GM19238 (cell line): ENCODE results near the gene UHRF2.
"Not testable (repeated sequence)": the region's sequence is repeated elsewhere in the genome, so short reads cannot be mapped to it uniquely, and the experiment has no call there.

ENCODE experiments used
- DNase-seq: peaks from one replicate; pipeline ENCODE4 v3.0.0; 2011; ENCODE audit warnings: low spot score; ENCODE audit not compliant: insufficient read length

The UHRF2 gene

DNA sequence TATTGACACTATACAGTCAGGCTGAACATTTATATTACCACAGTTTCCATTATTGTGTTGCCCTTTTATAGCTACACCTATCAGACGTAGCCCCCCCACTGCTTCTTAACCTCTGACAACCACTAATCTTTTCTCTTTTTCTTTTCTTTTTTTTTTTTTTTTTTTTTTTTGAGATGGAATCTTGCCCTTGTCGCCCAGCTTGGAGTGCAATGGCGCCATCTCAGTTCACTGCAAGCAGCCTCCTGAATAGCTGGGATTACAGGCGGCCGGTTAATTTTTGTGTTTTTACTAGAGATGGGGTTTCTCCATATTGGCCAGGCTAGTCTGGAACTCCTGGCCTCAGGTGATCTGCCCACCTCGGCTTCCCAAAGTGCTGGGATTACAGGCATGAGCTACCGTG lies 75.4 kb downstream of the UHRF2 start:
- no peak for DNase-seq

DNA sequence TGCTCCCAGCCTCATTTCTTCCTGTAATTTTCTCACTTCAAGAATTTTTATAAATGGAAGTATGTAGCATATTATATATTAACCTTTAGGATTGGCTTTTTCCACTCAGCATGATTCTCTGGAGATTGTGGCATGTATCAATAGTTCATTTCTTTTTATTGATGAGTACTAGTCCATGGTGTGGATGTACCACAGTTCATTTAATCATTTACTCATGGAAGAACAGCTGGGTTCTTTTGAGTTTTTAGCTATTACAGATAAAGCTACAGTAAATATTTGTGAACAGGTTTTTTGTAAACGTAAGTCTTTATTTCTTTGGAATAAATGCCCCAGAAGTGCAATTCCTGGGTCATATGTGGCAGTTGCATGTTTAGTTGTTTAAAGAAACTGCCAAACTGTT lies 76.1 kb downstream of the UHRF2 start:
- DNase-seq, result no peak

DNA sequence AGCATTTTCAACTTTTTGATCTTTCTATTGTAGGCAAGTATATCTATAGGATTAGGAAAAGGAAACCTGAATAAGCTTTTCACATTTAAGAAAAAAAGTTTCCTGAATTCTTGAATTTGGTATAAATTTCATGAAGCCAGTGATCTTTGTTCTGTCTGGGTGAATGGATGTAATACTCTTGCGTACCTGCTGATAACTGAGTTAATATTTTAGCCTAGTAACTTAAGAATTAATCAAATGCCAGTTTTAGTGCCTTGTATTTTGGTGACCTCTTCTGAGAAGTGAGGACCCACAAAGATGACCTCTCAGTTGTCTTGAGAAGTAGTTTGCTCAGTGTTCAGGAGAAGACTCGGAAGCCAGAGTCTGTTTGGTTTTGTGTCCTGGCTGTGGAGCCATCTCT lies 77.9 kb downstream of the UHRF2 start:
- no peak for DNase-seq

DNA sequence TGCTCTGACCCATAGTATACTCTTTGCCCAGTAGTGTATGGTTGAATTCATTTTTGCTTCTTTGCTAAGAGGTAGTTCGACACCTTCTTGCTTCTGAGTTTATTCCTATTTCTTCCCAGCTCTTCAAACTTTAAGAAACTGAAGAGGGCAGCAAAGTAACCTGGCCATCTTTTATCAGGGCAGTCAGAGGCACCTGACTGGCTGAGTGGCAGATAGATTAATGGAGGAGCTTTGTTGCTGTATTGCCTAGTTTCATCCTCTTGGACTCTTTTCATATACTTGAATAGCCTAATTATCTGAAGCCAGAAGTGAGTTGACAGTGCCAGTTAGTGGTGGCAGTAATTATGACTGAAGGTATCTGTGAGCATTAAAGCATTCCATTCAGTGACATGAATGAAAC lies 82.5 kb downstream of the UHRF2 start:
- DNase-seq, result no peak

DNA sequence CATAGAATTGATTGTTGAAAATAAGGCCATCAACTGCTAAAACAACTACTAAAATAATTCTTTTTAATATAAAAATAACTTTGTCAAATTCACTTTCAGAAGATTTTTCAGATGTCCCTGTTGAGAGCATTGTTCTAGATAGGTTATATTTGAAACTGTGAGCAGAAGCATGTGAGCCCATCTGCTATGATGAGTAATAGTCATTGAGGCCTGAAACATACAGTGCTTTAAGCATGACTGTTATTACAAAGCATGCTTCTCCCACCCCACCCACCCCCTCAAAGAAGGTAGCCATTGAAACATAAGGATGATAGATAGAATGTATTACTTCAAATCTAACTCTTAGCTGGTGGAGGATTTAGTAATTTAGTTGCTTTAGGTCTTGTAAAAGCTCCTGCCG lies 86.0 kb downstream of the UHRF2 start:
- DNase-seq, result no peak

DNA sequence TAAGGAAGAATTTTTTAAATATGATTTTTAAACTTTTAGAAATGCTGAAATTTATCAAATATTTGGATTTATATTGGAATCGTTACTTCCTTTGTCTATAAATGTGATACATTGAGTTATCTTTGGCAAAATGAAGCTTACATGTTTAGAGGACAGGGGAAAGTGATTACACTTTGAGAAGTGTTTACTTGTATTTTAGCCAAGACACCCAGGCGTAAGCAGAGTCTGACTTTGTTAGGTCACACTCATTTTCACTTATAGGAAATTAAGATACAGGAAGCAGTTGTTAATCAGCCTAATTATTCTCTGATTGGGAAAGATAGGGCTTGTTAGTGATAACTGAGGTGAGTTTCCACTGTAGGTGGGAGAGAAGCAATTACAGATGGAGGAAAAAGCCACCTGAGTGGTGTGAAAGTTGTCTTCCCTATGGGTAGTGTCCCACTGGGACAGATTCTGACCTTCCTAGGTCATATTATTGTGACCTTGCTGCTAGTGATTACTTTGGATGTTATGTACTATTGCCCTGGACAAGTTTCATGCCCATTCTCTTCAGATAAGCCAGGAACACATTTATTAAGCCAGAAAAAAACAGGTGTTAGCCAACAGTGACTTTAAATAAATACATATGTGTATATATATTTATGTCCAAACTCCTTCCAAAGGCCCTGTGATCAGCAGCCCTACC lies 88.7 kb downstream of the UHRF2 start:
- no peak for DNase-seq

DNA sequence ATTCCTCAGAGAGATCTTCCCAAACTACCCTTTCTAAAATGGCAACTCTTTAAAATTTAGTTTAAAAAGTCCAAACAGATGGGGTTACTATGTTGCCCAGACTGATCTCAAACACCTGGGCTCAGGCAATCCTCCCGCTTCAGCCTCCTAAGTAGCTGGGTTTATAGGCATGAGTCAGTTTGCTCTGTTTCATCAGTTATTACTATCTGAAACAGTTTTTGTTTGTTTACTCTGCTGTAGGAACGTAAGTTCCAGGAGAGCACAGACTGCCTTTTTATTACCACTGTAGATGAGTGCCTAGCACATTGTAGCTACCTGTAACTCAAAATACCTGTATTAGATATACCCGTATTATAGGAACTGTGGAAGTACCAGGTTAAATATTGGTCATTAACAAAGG lies 89.4 kb downstream of the UHRF2 start:
- DNase-seq, result no peak

DNA sequence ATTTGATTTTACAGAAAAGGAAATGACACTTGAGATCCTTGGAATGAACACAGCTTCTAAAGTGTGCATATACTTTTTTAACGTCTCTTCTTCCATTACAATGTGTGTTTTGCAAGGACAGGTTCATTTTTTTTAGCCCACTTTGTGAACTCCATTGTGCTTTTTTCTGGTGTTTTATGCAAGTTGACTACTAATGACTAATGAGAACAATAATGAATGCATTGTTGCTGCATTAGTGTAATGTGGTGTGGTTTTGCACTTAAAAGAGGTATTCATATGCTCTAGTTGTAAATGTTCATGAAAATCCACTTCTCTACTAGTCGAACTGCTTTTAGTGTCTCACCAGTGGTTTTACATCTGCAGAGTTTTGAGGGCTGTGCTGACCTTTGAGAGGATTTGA lies 93.6 kb downstream of the UHRF2 start:
- no peak for DNase-seq

DNA sequence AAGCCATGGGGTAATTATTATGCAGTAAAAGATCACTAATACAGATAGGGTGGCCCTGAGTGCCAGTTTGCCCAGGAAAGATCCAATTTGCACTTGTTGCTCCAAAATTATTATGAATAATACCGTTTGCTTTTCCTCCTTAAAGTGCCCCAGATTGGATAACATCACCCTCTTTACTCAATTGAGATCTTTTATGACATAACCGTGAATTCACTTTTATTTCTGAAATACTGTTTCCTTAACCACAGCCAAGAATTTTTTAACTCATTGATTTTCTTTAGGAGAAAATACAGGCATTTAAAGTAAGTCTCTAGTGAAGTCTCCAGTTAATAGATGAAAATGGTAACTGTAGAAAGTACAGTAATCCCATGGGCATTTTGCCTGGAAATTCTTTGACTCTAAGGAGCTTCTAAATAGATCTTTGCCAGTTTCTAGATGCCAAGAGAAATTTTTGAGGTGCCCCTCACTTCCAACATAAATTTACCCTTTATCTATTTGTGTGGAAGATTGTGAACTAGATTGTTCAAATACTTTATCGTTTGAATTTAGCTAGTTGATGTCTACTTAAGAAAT lies 99.2 kb downstream of the UHRF2 start:
- no peak for DNase-seq

DNA sequence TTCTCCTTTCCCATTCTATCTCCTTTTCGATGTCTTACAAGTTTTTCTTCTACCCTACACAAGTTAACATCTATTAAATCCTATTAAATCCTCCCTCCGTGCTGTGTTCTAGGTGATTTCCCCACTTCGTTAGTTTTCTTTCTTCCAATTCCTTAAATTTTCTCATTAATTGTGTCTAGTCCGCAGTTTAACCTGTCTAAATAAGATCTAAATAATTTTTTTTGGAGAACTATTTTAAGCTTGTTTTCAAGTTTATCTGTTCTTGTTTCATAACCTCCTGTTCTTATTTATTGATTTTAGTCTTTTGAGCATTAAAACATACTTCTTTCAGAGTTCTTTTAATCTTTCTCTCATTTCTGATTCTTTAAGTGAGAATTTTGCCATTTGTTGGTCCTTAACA lies 109.3 kb downstream of the UHRF2 start:
- DNase-seq, result no peak

DNA sequence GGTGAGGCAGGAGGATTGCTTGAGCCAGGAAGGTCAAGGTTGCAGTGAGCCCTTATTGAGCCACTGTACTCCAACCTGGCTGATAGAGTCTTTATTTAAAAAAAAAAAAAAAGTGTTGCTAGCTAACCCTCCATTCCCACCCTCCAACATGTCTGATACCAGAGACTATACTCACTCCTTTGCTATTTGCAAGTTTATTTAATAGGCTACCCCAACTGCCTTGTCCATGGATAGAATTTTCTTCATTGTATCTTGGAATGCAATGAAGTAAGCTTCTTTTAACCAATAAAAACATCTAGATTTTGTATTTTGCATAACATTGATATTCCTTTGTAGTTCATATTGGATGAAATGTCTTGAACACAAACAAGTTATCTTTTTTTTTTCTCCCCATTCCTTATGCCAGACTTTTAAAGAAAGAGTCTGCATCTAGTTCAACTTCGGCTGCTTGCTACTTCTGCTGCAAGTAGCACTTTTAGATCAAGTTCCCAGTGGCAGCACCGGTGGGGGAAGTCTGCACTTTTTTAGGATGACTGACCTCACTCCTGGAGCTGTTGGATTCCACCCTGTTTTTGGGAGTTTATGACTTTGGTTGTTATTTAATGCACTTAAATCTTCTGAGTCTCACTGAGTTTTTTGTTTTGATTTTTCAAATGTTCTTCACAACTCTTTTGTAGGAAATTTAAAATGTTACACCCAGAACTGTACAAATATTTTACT lies 112.5 kb downstream of the UHRF2 start:
- no peak for DNase-seq

DNA sequence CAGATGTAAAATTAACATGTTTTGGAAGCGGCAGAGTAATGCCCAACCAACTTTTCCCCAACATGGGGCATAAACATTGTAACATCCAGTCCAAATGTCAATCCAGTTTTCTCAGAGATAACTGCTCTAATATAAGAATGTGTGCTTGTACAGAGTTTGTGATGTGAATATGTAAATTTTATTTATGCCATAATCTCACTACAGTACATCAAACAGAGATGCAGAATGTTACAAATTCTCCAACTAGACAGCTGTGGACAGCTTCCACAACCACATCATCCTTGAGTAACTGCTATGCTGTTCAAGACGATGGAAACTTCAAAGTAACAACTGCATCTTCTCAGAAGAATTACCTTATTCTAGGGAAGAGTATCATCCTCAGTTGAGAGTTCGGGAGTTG lies 122.6 kb downstream of the UHRF2 start:
- DNase-seq, result no peak

DNA sequence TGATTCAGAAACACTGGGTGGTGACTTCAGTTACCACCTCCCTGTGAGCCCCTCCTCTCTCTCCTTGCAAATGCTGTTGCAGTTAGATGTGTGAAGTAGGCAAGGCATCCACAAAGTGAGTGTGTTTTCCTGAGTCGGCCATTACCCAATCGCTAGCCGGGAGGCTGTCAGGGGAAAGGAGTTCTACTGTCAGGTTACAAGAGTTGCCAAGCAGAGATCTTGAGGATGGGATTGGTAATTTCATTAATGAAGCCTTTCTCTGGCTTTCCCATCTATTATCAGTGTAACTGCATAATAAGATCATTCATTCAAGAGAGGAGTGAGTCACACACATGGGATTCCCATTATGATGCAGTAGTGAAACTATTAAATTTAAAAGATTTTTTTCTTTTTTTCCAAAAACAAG lies 125.7 kb downstream of the UHRF2 start:
- DNase-seq, result no peak

DNA sequence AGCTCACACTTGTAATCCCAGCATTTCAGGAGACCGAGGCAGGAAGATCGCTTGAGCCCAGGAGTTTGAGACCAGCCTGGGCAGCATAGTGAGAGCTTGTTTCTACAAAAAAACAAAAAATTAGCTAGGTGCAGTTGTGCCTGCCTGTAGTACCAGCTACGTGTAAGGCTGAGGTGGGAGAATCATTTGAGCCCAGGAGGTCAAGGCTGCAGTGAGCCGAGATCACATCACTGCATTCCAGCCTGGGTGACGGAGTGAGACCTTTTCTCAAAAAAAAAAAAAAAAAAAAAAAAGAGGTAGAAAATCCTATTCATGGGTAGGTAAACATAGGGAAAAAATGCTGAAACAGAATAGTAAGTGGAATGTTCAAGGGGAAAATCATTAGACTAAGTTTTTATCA lies 129.6 kb downstream of the UHRF2 start:
- DNase-seq, result not testable (repeated sequence)

DNA sequence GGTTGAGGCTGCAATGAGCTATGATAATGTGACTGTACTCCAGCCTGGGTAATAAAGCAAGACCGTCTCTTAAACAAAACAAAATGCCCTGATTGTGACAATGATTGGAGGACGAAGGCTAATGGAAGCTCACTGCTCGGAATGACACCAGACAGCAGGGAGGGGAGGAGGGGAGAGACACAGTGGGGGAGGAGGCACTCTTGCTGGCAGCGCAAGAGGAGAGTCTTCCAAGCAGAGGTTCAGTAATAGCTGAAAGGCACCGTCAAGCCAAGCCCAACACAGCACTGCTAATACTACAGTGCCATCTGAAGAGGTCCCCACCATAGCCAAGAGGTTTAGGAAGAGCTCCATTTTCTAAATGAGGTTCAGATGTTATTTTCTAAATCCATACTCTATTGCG lies 130.2 kb downstream of the UHRF2 start:
- DNase-seq, result no peak

DNA sequence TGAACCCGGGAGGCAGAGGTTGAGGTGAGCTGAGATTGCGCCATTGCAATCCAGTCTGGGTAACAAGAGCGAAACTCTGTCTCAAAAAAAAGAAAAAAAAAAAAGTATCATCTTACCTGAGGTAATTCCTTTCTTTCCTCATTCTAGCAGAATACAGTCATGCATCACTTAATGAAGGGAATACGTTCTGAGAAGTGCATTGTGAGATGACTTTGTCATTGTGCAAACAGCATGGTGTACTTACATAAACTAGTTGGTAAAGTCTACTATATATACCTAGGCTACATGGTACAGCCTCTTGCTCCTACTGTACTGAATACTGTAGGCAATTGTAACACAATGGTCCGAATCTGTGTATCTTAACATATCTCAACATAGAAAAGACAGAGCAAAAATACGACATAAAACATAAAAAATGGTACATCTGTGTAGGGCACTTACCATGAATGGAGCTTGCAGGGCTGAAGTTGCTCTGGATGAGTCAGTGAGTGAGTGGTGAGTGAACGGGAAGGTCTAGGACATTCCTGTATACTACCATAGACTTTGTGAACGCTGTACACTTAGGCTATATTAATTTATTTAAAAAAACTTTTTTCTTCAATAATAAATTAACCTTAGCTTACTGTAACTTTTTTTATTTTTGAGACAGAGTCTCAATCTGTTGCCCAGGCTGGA lies 132.2 kb downstream of the UHRF2 start:
- DNase-seq, result no peak

DNA sequence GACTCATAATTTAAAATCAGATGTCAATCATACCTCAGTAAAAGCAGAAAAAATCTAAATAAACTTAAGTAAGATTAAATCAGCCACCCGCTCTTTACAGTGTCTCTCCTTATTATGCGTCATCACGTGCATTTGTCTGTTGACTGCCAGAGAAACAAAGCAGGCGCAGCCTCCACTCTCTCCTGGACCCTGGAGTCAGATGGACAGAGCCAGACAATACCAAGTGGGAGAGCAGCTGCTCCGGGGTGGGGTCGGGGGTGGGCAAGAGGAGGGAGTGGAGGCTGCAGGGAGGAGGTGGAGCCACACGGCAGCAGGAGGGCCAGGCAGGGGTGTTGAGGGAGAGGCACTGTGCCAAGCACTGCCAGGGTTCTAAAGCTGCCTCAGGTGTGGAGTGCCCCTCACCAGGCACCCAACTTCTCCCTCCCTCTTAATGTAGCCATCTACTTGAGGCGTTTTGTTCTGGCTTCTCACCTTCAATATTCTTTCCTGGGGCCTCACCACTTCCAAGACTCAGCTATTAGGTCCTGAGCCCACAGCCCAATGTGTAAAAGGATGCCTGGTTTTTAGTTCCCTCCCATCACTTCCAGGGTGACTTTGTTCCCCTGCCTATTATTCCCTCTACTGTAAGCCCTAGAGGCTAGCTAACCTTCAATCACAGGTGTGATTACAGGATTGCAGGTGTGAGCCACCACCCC lies 136.3 kb downstream of the UHRF2 start:
- DNase-seq, result no peak

DNA sequence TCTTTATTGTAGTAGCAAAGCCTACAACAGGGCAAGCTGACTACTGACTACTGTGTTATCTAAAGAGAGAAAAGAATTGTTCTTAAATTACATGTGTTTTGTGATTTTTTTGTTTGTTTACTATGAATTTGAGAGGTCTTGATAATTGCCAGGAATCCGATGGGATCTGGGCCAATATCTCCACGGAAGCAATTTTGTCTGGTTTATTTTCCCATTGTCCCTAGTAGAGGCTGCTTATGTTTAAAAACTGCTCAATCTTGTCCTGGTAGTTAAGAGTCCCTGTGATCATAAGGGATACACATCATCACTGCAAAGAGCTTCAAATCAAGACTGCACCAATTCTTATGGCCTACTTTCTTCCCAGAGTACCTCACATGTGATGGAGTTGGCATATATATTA lies 138.1 kb downstream of the UHRF2 start:
- no peak for DNase-seq

DNA sequence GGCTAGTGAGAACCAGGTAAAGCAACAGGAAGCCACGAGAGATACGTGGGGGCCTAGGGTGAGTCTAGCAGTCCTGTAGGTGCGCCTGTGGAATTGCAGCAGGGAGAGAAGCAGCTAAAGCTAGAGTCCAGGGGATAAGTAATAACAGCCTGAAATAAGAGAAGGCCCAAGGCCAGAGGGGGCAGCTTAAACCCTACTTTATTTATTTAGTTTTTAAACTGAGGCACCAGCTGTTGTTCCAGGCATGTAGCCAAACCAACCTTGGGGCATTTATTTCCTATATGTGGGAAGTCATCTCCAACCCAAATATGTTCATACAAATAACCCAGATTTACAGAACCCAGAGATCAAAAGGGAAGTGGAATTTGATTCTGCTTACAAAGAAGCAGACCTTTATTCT lies 139.0 kb downstream of the UHRF2 start:
- no peak for DNase-seq

DNA sequence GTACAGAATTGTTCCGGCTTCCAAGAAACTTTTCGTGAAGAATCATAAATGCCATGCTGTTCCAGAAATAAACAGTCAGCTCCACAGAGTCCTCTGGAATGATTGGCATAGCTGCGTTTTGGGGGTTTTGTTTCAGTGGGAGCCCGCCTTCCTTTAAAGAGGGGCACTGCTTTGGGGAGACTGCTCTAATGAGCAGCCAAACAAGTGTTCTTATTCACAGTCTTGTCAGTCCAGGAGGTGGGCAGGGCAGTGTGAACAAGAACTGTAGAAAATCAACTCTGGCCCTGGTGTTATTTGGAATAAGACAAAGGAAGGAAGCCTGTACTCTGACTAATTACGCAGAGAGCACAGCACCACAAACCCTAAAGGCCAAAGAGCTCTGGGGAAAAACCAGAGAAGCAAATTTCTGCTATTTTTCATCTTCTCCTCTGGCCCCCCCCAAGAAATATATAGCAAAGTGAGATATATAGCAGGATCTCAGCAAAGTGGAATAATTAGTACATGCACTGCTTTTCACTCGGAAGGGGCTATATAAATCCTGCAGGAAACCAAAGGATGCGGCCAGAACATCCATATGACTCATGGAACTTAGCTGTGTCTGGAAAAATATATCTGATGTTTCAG lies 139.6 kb downstream of the UHRF2 start:
- no peak for DNase-seq

DNA sequence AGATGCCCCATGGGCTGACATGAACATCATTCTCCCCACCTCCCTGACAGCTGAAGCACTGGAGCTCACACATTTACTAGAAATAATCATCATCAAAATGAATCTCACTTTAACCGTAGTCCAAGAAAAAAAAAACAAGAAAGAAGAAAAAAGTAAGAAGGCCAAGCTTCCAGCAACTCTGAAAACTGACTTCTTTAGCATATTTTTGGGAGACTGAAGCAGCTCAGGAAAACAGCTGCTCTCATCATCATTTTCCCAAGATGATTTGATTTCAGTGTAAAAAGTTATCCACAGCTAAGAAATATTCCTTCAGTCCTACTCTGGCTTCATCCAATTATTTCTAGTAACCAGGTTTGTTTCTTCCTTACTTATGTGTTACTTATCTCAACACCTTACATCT lies 140.9 kb downstream of the UHRF2 start:
- DNase-seq, result no peak
